Testis (tissue), 2 donors: ENCODE data around the gene DAPP1.

Experiments
- POLR2A ChIP-seq: fragments of 450-650 bp; IDR thresholded peaks from one replicate; pipeline ENCODE4 v1.6.1; 2017; ENCODE audit warnings: antibody characterized with exemption, mild to moderate bottlenecking, moderate library complexity
- TF ChIP-seq, protein P1 (sequence below), 3 experiments: fragments of 450-650 bp in 2 of 3; fragments of 200-600 bp in 1 of 3; sonication (generic) in 1 of 3; IDR thresholded peaks; one replicate each; pipeline ENCODE4 v1.5.1; 2016 to 2019; ENCODE audit warnings: antibody characterized with exemption in 3 of 3, mild to moderate bottlenecking in 2 of 3, moderate library complexity in 1 of 3

DNA sequence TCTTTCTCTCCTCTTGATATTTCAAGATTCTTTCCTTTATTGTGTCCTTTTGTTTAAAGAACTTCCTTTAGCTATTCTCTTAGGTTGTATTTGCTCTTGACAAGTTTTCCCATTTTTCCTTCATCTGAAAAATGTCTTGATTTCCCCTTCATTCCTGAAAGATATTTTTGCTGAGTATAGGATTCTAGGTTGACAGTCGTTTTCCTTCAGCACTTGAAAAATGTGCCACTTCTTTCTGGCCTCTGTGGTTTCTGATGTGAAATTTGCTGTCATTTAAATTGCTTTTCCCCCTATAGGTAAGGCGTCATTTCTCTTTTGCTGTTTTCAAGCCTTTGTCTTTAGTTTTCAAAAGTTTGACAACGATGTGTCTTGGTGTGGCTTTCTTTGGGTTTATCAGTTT, 100.9 kb downstream of the DAPP1 start:
- TF ChIP-seq, protein P1, sequence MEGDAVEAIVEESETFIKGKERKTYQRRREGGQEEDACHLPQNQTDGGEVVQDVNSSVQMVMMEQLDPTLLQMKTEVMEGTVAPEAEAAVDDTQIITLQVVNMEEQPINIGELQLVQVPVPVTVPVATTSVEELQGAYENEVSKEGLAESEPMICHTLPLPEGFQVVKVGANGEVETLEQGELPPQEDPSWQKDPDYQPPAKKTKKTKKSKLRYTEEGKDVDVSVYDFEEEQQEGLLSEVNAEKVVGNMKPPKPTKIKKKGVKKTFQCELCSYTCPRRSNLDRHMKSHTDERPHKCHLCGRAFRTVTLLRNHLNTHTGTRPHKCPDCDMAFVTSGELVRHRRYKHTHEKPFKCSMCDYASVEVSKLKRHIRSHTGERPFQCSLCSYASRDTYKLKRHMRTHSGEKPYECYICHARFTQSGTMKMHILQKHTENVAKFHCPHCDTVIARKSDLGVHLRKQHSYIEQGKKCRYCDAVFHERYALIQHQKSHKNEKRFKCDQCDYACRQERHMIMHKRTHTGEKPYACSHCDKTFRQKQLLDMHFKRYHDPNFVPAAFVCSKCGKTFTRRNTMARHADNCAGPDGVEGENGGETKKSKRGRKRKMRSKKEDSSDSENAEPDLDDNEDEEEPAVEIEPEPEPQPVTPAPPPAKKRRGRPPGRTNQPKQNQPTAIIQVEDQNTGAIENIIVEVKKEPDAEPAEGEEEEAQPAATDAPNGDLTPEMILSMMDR (IDR thresholded peaks at IDR 0.05) = no peak
- no peak for TF ChIP-seq POLR2A
